HG03060 (cell line): ENCODE data around the gene ZNF213.
A peak's percentile ranks its signal among the peaks of the same experiment; 100 is the strongest.
"Not testable (repeated sequence)": the region's sequence is repeated elsewhere in the genome, so short reads cannot be mapped to it uniquely, and the experiment has no call there.

ENCODE experiments used
- ATAC-seq: cut with Tn5 transposase; IDR thresholded peaks from one replicate; pipeline ENCODE4 v1.9.1; 2021; ENCODE audit warnings: low read depth, moderate number of reproducible peaks; ENCODE audit not compliant: unreplicated experiment

Gene ZNF213

DNA sequence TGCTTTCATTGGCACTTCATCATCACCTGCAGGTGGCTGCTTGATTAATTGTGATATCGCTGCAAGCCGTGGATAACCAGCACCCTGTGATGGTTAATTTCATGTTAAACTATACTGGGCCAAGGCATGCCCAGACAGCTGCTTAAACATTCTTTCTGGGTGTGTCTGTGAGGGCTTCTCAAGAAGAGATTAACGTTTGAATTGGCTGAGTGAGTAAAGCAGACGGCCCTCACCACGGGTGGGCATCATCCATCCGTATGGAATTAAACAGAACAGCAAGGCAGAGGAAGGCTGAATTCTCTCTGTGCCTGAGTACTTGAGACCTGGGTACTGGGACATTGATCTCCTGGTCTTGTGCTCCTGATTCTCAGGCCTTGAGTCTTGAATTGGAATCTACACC lies 7.1 kb upstream of the ZNF213 start:
- no peak for ATAC-seq

DNA sequence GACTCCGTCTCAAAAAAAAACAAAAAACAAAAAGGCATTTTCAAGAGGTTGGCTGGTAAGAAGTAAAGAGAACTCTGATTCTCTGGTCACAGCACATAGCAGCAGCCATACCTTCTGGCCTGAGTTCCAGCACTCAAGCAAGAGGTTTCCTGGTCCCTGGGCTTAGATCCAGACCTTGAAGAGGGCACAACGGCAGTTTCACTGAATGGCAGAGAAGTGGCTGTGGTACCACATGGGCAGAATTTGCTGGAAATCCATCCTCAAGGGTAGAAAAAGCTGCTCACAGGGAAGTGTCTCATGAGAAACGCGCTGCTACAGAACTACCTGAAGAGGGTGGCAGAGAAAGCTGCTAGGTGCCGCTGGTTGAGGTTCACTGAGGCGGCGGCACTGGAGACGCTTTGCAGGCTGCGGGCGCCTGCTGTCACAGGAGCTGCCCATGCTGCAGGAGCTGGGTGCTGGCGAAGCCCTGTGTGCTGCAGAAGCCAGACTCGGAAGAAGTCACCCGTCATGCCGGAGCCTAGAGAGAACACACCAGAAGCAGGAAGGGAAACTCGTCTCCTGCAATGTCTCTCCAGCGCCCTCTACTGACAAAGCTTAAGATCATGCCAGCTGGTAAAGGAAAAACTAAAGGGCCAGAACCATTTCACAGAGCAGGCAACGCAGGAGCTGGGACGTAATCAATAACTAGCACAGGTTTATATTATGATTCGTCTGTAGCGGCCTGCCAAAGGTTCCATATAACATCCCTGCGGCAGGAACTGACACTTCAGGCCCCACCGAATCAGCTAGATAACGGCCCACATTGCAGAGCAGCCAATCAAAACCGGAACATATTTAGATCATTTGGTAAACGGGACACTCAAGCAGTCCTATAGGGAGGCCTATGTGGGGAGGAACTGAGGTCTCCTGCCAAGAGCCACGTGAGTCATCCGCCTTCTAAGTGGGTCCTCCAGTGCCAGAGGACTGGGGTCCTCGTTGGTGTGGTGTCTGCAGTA lies 5.4 kb upstream of the ZNF213 start:
- ATAC-seq, result no peak

GRCh38 chr16:3131755-3132377 lies 3.0 kb upstream of the ZNF213 start:
- ATAC-seq, result no peak

GRCh38 chr16:3133844-3134243 lies 985 bp upstream of the ZNF213 start:
- ATAC-seq, result no peak

DNA sequence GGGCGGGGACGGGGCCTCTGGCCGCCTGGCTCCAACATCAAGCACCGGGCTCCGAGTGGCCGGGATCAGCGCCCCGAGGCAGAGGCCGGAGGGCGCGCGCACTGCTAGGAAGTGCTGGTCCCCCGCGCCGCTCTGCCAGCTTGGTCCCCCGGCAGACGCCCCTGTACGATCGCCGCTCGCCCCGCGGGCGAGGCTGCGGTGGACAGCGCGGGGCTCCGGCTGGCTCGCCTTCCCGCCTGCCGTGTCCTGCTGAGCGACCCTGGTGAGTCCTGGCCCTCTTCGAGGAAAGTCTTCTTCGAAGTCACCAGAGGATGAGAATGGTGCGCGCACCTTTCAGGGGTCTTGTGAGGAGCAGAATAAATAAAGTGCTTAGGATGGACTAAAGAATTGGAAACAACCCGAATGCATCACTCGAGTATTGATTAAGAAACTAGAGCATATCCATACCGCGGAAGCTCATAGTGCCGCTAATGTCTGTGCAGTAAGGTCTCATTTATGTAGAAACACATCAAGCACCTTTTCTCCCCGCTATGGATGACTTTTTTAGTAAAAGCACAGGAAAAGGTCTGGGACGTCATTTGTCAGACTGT lies 392 bp downstream of the ZNF213 start:
- ATAC-seq, result peak; percentile 14

GRCh38 chr16:3137267-3137666 lies 2.4 kb downstream of the ZNF213 start:
- ATAC-seq, result no peak

- ATAC-seq, result no peak
Observed at GRCh38 chr16:3138342-3138741, 3.5 kb downstream of the ZNF213 start.

DNA sequence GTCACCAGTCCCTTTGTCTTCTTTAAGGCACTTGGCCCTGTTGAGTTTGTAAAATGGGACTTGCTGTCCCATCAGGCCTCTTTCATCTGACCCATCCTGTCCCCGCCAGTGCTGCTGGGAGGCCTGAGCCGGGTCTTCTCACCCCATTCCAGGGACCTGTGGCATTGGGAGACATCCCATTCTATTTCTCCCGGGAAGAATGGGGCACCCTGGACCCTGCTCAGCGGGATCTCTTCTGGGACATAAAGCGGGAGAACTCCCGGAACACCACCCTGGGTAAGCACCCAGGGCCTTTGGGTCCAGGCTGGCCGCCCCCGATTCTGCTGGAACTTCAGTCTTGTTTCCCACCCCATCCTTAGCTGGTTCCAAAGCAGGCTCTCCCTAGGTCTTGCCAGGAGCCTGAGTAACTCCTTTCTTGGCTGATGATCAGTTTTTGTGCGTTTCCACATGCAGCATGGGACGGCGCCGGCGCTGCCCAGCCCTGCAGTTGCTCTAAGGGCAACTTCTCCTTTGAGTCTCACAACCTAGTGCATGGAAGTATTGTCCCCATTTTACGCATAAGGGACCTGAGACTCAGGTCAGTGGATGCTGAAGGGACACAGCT lies 4.1 kb downstream of the ZNF213 start:
- no peak for ATAC-seq

GRCh38 chr16:3139561-3139960 lies 4.7 kb downstream of the ZNF213 start:
- ATAC-seq, result not testable (repeated sequence)

DNA sequence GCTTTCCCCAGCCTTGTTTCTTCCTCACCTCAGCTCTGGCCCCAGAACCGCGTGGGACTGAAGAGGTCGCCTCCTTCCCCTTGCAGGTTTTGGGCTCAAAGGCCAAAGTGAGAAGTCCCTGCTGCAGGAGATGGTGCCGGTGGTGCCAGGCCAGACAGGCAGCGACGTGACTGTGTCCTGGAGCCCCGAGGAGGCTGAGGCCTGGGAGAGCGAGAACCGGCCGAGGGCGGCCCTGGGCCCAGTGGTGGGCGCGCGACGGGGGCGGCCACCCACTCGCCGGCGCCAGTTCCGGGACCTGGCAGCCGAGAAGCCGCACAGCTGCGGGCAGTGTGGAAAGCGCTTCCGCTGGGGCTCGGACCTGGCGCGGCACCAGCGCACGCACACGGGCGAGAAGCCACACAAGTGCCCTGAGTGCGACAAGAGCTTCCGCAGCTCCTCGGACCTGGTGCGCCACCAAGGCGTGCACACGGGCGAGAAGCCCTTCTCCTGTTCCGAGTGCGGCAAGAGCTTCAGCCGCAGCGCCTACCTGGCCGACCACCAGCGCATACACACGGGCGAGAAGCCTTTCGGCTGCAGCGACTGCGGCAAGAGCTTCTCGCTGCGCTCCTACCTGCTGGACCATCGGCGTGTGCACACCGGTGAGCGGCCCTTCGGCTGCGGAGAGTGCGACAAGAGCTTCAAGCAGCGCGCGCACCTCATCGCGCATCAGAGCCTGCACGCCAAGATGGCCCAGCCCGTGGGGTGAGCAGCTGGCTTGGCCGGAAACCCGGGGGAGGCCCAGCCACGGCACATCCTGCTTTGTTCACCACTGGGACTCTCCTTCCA lies 6.0 kb downstream of the ZNF213 start:
- ATAC-seq, result no peak

DNA sequence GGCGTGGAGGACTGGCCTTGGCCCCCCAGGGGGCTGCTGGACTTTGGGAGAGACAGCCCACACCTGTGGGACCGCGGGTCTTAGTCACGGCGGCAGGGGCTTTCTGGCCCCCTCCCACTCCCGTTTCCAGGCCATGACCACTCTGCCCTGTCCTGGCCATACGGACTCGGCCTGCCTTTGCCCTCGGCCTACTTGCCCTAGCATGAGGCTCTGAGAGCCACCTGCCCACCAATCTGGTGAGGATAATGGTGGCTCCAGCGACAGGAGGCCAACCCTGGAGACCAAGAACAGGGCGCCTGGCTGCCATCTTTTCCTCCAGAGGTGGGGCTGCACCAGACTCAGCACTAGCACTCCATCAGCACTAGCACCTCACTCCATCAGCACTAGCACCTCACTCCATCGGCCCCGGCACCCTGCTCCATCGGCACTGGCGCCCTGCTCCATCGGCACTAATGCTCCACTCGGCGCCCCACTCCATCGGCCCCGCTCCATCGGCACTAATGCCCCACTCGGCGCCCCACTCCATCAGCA lies 7.0 kb downstream of the ZNF213 start:
- no peak for ATAC-seq

DNA sequence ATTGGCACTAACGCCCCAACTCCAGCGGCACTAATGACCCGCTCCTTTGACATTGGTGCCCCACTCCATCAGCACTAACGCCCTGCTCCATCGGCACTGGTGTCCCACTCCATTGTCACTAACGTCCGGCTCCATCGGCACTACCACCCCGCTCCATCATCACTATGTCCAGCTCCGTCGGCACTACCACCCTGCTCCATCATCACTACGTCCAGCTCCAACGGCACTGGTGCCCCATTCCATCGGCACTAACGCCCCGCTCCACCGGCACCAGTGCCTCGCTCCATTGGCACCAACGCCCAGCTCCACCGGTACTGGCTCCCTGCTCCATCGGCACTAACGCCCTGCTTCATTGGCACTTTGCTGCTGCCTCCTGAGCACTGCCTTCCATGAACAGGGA lies 7.5 kb downstream of the ZNF213 start:
- ATAC-seq, result no peak

- no peak for ATAC-seq
Observed at GRCh38 chr16:3142770-3143169, 7.9 kb downstream of the ZNF213 start.

- no peak for ATAC-seq
Observed at GRCh38 chr16:3143189-3143588, 8.4 kb downstream of the ZNF213 start.

DNA sequence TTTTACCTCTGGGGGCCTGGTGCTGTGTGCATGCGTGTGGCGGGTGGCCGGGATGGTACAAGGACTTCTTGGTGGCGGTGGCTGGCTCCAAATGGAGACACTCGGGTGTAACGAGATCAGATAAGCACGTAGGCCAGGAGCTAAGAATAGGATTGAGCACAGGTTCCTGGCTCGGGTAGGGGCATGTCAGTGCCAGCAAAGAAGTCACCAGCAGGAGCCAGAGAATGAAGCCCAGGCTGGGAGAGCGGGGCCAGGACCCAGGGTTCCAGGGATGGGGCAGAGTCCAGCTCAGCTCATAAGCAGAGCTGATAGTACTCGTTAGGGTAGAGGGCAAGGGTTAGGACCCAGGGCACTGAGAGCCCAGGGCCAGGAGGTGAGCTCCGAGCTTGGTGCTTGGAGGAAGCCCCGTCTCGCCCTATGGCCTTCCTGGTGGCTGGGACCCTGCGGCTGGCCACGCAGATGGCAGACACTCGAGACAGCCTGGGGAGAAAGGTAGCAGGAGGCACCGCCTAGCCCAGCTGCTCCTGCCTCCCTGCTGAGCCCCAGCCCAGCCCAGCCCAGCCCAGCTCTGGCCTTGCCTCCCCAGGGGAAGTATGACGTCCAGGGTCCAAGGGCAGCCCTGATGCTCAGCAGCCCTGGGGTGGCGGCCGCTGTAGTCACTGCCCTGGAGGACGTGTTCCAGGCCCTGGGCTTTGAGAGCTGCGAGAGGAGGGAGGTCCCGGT lies 8.9 kb downstream of the ZNF213 start:
- ATAC-seq, result no peak

DNA sequence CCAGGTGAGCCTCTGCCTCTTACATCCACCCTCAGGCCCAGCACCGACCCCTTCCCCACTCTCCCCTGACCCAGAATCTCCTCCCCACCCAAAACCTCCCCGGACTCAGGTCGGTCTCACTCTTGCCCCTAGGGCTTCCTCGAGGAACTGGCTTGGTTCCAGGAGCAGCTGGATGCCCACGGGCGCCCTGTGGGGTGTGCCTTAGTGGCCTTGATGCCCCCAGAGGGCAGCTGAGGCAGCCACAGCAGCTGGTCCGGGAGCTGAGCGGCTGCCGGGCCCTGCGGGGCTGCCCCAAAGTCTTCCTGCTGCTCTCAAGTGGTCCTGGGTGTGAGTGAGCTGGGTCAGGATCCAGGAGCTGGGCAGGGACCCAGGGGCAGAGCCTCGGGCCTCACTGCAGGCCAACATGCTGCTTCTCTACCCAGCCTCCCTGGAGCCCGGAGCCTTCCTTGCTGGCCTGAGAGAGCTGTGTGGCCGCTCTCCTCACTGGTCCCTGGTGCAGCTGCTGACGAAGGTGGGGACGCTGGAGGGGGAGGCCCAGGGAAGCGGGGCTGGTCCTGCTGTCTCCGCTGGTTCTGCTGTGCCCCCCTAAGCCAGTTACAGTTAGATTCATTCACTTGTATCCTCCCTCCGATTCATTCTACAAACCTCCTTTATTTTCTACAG lies 9.6 kb downstream of the ZNF213 start:
- no peak for ATAC-seq

DNA sequence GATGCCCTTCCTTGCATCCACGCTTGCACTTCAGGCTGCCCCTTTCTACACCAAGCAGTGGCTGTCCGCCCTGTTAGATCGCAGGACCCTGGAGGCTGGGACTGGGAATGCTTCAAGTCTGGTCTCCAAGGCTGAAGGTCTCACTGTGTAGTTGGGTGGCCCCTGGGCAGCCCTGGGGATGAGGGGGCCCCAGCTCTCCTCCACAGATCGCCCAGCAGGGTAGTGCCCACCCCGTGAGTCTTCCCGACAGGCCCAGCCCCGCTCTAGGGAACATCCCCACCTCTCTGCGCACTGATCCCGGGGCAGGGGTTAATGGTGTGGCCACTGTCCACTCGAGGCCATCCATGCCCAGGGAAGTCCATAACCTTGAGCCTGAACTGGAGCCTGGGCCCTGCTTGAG lies 10.3 kb downstream of the ZNF213 start:
- no peak for ATAC-seq

GRCh38 chr16:3145660-3146059 lies 10.8 kb downstream of the ZNF213 start:
- no peak for ATAC-seq
